GM23248 (cell line): ENCODE results near the gene TNFRSF6B. TPM values are rescaled to one million over a fixed set of nuclear protein-coding genes. Genes with fewer than 3 reads are reported as not detected.

Experiments
- DNase-seq: peaks from one replicate; pipeline ENCODE4 v3.0.0-alpha.2; 2015
- H2AFZ ChIP-seq: fragments of 200-600 bp; sonication (generic); 2 replicates; pipeline ENCODE4 v1.6.1; 2016; ENCODE audit warnings: antibody characterized with exemption
- H3F3A ChIP-seq: fragments of 200-600 bp; sonication (generic); 2 replicates; pipeline ENCODE4 v1.6.1; 2016; ENCODE audit warnings: mild to moderate bottlenecking, antibody characterized with exemption, mixed run types; ENCODE audit not compliant: insufficient read depth
- H3K27ac ChIP-seq: fragments of 200-600 bp; sonication (generic); 2 replicates; pipeline ENCODE4 v1.5.1; 2016; ENCODE audit warnings: mild to moderate bottlenecking
- H3K27me3 ChIP-seq: fragments of 200-600 bp; sonication (generic); replicated peaks from 2 replicates; pipeline ENCODE4 v1.6.1; 2016; ENCODE audit warnings: mild to moderate bottlenecking; ENCODE audit not compliant: insufficient read depth
- H3K36me3 ChIP-seq: fragments of 200-600 bp; sonication (generic); 2 replicates; pipeline ENCODE4 v1.6.1; 2016; ENCODE audit warnings: low read depth, mild to moderate bottlenecking
- H3K4me1 ChIP-seq: fragments of 200-600 bp; sonication (generic); 2 replicates; pipeline ENCODE4 v1.6.1; 2016; ENCODE audit warnings: mild to moderate bottlenecking; ENCODE audit not compliant: insufficient read depth
- H3K4me2 ChIP-seq: fragments of 200-600 bp; sonication (generic); one replicate; pipeline ENCODE4 v1.6.1; 2016; ENCODE audit warnings: mild to moderate bottlenecking; ENCODE audit not compliant: unreplicated experiment
- H3K4me3 ChIP-seq: fragments of 200-600 bp; sonication (generic); 2 replicates; pipeline ENCODE4 v1.5.1; 2016; ENCODE audit warnings: mild to moderate bottlenecking
- H3K79me2 ChIP-seq: fragments of 200-600 bp; sonication (generic); 2 replicates; pipeline ENCODE4 v1.6.1; 2016; ENCODE audit warnings: mild to moderate bottlenecking; ENCODE audit not compliant: insufficient read depth
- H3K9ac ChIP-seq: fragments of 200-600 bp; sonication (generic); 2 replicates; pipeline ENCODE4 v1.6.1; 2016; ENCODE audit warnings: mild to moderate bottlenecking
- H3K9me2 ChIP-seq: fragments of 200-600 bp; sonication (generic); 2 replicates; pipeline ENCODE4 v1.6.1; 2016; ENCODE audit warnings: mixed run types, mild to moderate bottlenecking, moderate library complexity; ENCODE audit not compliant: insufficient read depth
- H3K9me3 ChIP-seq: fragments of 200-600 bp; sonication (generic); one replicate; pipeline ENCODE4 v1.6.1; 2017; ENCODE audit warnings: low read depth
- H4K20me1 ChIP-seq: fragments of 200-600 bp; sonication (generic); 2 replicates; pipeline ENCODE4 v1.6.0; 2016; ENCODE audit not compliant: insufficient read depth
- EZH2 ChIP-seq: fragments of 200-600 bp; sonication (generic); IDR thresholded peaks from 2 replicates; pipeline ENCODE4 v1.6.1; 2018; ENCODE audit warnings: antibody characterized with exemption, mild to moderate bottlenecking; ENCODE audit not compliant: insufficient read depth, poor library complexity, severe bottlenecking
- EZH2phosphoT487 ChIP-seq: fragments of 200-600 bp; sonication (generic); IDR thresholded peaks from 2 replicates; pipeline ENCODE4 v1.6.1; 2018; ENCODE audit warnings: antibody characterized with exemption, moderate library complexity, mild to moderate bottlenecking, low read depth; ENCODE audit not compliant: insufficient read depth
- WGBS, 2 experiments: methylation state at CpG; one replicate each; pipeline ENCODE4 v1.1.6; 2015 to 2017; ENCODE audit warnings: low lambda C conversion rate in 2 of 2, low coverage in 1 of 2; ENCODE audit errors: missing lambda C conversion rate in 2 of 2; 5-methylcytosine and 5-hydroxymethylcytosine counted together
- in situ Hi-C: fragments of 300-500 bp; cut with MboI; formaldehyde crosslinking; loops from 2 replicates; pipeline ENCODE4 v1.15.0; 2020
- polyA plus RNA-seq: library from polyadenylated mRNA; unstranded; fragments of >200 nt; fragmentation: Nextera tagmentation; extraction: Ambion mirVana; gene quantifications from 2 replicates; pipeline ENCODE4 v1.2.1, GENCODE V29; 2016
- small RNA-seq: library from RNA; depleted of rRNA; stranded (forward); fragments of <200 nt; gene quantifications from one replicate; pipeline ENCODE3, GENCODE V24; 2014; ENCODE audit warnings: low read depth, low replicate concordance
- total RNA-seq: library from RNA; depleted of rRNA; stranded (reverse); fragments of >200 nt; shearing (Covaris generic); gene quantifications from 2 replicates; pipeline ENCODE4 v1.2.3, GENCODE V29; 2014; rRNA removed

The TNFRSF6B gene
- total and polyA plus RNA-seq, 2 experiments from 2014 or later: 17.4 to 39.9 TPM

DNA sequence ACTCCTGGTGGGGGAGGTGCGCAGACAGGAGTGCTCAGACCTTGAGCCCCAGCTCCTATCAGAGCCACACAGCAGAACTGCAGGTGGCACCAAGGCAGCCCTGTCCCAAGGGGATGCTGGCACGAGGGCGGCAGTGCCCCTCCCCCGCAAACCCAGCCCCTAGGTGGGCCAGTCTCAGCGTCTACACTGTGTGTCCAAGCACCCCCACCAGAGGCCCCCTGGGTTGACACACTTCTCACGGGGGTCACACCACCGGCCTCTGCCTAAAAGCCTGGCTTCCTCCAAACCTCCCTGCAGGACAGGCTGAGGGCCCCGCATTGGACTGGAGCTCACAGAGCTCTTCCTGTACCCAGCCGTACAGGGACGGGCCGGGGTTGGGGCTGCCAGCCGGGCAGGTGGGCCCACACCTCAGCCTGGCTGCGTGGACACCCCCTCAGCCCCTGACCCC lies 51.2 kb downstream of the TNFRSF6B start:
- in situ Hi-C loops: no loop called here
- DNase-seq: no peak
- Histone ChIP-seq H3K79me2 (no peaks in the 10 kb centered on the region), H3K27me3 (no peaks in the 10 kb centered on the region), H3F3A (peaks cover 12% of the 10 kb centered on the region; the same call in 1 of the 2 replicates), H3K36me3 (0 out of 2 replicates have a peak, but pooled peaks cover 8% of the 10 kb centered on the region), H4K20me1 (no peaks in the 10 kb centered on the region), H3K27ac (no peak overlapping the region), H3K9me2 (no peaks in the 10 kb centered on the region), H3K9me3 (no peaks in the 10 kb centered on the region), H3K4me3 (no peak overlapping the region), H2AFZ (no peak overlapping the region), H3K4me2 (no peak overlapping the region), H3K4me1 (no peaks in the 10 kb centered on the region), H3K9ac (no peak overlapping the region)
- TF ChIP-seq EZH2 (no peak), EZH2phosphoT487 (no peak)
- WGBS, 2 experiments: 71 to 80% methylated on average over 7 to 12 of the region's 13 CpGs

Small RNA genes lying within 50 kb of the gene (small RNA-seq; reads per million reads assigned to genes)
- gene LIME1 (not detected), gene TNFRSF6B (not detected)

Other genes starting within 250 kb of the TNFRSF6B start
- gene KCNQ2, start 224.0 kb upstream of the TNFRSF6B start, total RNA-seq: not detected in 2 replicates
- 0.38 TPM in 1 of 2 replicates, not detected in the other for gene KCNQ2, start 224.0 kb upstream of the TNFRSF6B start, polyA plus RNA-seq
- 0.43 TPM in 1 of 2 replicates, not detected in the other for gene EEF1A2, start 197.6 kb upstream of the TNFRSF6B start, total RNA-seq
- not detected in 2 replicates for gene EEF1A2, start 197.6 kb upstream of the TNFRSF6B start, polyA plus RNA-seq
- 132 and 236 TPM in 2 replicates for gene PPDPF, start 175.9 kb upstream of the TNFRSF6B start, total RNA-seq
- gene PPDPF, start 175.9 kb upstream of the TNFRSF6B start, polyA plus RNA-seq: 170 and 171 TPM in 2 replicates
- gene PTK6, start 159.3 kb upstream of the TNFRSF6B start, total RNA-seq: 0.13 TPM in 1 of 2 replicates, not detected in the other
- 0.06 TPM in 1 of 2 replicates, not detected in the other for gene PTK6, start 159.3 kb upstream of the TNFRSF6B start, polyA plus RNA-seq
- gene SRMS, start 148.9 kb upstream of the TNFRSF6B start, total RNA-seq: not detected in 2 replicates
- not detected in 2 replicates for gene SRMS, start 148.9 kb upstream of the TNFRSF6B start, polyA plus RNA-seq
- gene FNDC11, start 142.5 kb upstream of the TNFRSF6B start, total RNA-seq: 0.65 TPM in 1 of 2 replicates, not detected in the other
- gene FNDC11, start 142.5 kb upstream of the TNFRSF6B start, polyA plus RNA-seq: 0.15 and 0.37 TPM in 2 replicates
- 17.5 and 25.2 TPM in 2 replicates for gene HELZ2, start 122.4 kb upstream of the TNFRSF6B start, total RNA-seq
- gene HELZ2, start 122.4 kb upstream of the TNFRSF6B start, polyA plus RNA-seq: 3.0 and 3.7 TPM in 2 replicates
- 13.6 and 15.4 TPM in 2 replicates for gene GMEB2, start 69.6 kb upstream of the TNFRSF6B start, total RNA-seq
- gene GMEB2, start 69.6 kb upstream of the TNFRSF6B start, polyA plus RNA-seq: 7.7 and 7.8 TPM in 2 replicates
- 26.8 and 37.6 TPM in 2 replicates for gene STMN3, start 43.2 kb upstream of the TNFRSF6B start, total RNA-seq
- 18.5 and 18.6 TPM in 2 replicates for gene STMN3, start 43.2 kb upstream of the TNFRSF6B start, polyA plus RNA-seq
- gene RTEL1, start 38.3 kb upstream of the TNFRSF6B start, total RNA-seq: 15.6 and 30.7 TPM in 2 replicates
- gene RTEL1, start 38.3 kb upstream of the TNFRSF6B start, polyA plus RNA-seq: 8.5 and 8.6 TPM in 2 replicates
- gene ARFRP1, start 11.3 kb downstream of the TNFRSF6B start, total RNA-seq: 61.4 and 65.9 TPM in 2 replicates
- 57.6 and 60.8 TPM in 2 replicates for gene ARFRP1, start 11.3 kb downstream of the TNFRSF6B start, polyA plus RNA-seq
- gene ZGPAT, start 11.4 kb downstream of the TNFRSF6B start, total RNA-seq: 26.2 and 28.5 TPM in 2 replicates
- 19.9 and 22.7 TPM in 2 replicates for gene ZGPAT, start 11.4 kb downstream of the TNFRSF6B start, polyA plus RNA-seq
- gene LIME1, start 40.0 kb downstream of the TNFRSF6B start, total RNA-seq: 14.1 and 32.0 TPM in 2 replicates
- gene LIME1, start 40.0 kb downstream of the TNFRSF6B start, polyA plus RNA-seq: 2.4 and 3.7 TPM in 2 replicates
- 63.9 and 64.9 TPM in 2 replicates for gene SLC2A4RG, start 43.1 kb downstream of the TNFRSF6B start, total RNA-seq
- 21.3 and 22.7 TPM in 2 replicates for gene SLC2A4RG, start 43.1 kb downstream of the TNFRSF6B start, polyA plus RNA-seq
- gene ZBTB46, start 134.6 kb downstream of the TNFRSF6B start, total RNA-seq: 1.9 and 3.9 TPM in 2 replicates
- 0.33 and 0.38 TPM in 2 replicates for gene ZBTB46, start 134.6 kb downstream of the TNFRSF6B start, polyA plus RNA-seq
- gene ABHD16B, start 164.8 kb downstream of the TNFRSF6B start, total RNA-seq: not detected in 2 replicates
- not detected in 2 replicates for gene ABHD16B, start 164.8 kb downstream of the TNFRSF6B start, polyA plus RNA-seq
- gene TPD52L2, start 168.6 kb downstream of the TNFRSF6B start, total RNA-seq: 198 and 214 TPM in 2 replicates
- 220 and 227 TPM in 2 replicates for gene TPD52L2, start 168.6 kb downstream of the TNFRSF6B start, polyA plus RNA-seq
- gene DNAJC5, start 198.5 kb downstream of the TNFRSF6B start, total RNA-seq: 68.0 and 70.9 TPM in 2 replicates
- gene DNAJC5, start 198.5 kb downstream of the TNFRSF6B start, polyA plus RNA-seq: 22.4 and 24.9 TPM in 2 replicates